PC-9 (cell line): ENCODE data around the gene NTMT1. TPM values are rescaled to one million over a fixed set of nuclear protein-coding genes. Genes with fewer than 3 reads are reported as not detected.

Source experiments
- BruUV-seq: library from RNA; stranded (reverse); fragments of 400-500 nt; replicated peaks from 2 replicates; lab custom pipeline; 2021; lab: Mats Ljungman, UMichigan
- CTCF ChIA-PET: fragments of 300-600 bp; sonication (Branson Sonifier 250); formaldehyde crosslinking; loops from one replicate; lab custom pipeline; 2022; ENCODE audit warnings: antibody characterized with exemption; lab: Charles Lee
- POLR2A ChIA-PET: fragments of 300-600 bp; sonication (Branson Sonifier 250); formaldehyde crosslinking; loops from one replicate; lab custom pipeline; 2022; ENCODE audit warnings: antibody characterized with exemption; ENCODE audit not compliant: unreplicated experiment; lab: Charles Lee
- DNase-seq, 2 experiments: peaks; one replicate each; pipeline versions ENCODE4 v3.0.0 to v3.0.0-alpha.2; 2015 to 2022; ENCODE audit warnings: mixed read lengths in 1 of 2
- H2AFZ ChIP-seq: fragments of 200-600 bp; sonication (generic); 2 replicates; pipeline ENCODE4 v1.8.1; 2017; ENCODE audit warnings: antibody characterized with exemption
- H3F3A ChIP-seq: fragments of 200-600 bp; sonication (generic); 2 replicates; pipeline ENCODE4 v1.8.1; 2017; ENCODE audit warnings: antibody characterized with exemption, mild to moderate bottlenecking, low read depth; ENCODE audit not compliant: insufficient read depth
- H3K27ac ChIP-seq: fragments of 200-600 bp; sonication (generic); 2 replicates; pipeline ENCODE4 v1.6.1; 2016; ENCODE audit warnings: mixed run types
- H3K27me3 ChIP-seq: fragments of 200-600 bp; sonication (generic); 2 replicates; pipeline ENCODE4 v1.6.1; 2016; ENCODE audit warnings: low read depth, mixed run types; ENCODE audit not compliant: insufficient read depth
- H3K36me3 ChIP-seq: fragments of 200-600 bp; sonication (generic); 2 replicates; pipeline ENCODE4 v1.6.1; 2016; ENCODE audit warnings: low read depth, mixed run types
- H3K4me1 ChIP-seq: fragments of 200-600 bp; sonication (generic); replicated peaks from 2 replicates; pipeline ENCODE4 v1.6.1; 2016; ENCODE audit warnings: mixed run types; ENCODE audit not compliant: insufficient read depth
- H3K4me2 ChIP-seq: fragments of 200-600 bp; sonication (generic); 2 replicates; pipeline ENCODE4 v1.6.1; 2017; ENCODE audit warnings: mixed run types
- H3K4me3 ChIP-seq: fragments of 200-600 bp; sonication (generic); 2 replicates; pipeline ENCODE4 v1.6.1; 2016; ENCODE audit warnings: mixed run types
- H3K79me2 ChIP-seq: fragments of 200-600 bp; sonication (generic); 2 replicates; pipeline ENCODE4 v1.6.1; 2017; ENCODE audit warnings: low read depth, mixed run types
- H3K9me2 ChIP-seq: fragments of 200-600 bp; sonication (generic); 2 replicates; pipeline ENCODE4 v1.8.1; 2017; ENCODE audit warnings: mild to moderate bottlenecking; ENCODE audit not compliant: insufficient read depth
- H3K9me3 ChIP-seq: fragments of 200-600 bp; sonication (generic); 2 replicates; pipeline ENCODE4 v1.8.1; 2016; ENCODE audit warnings: low read depth; ENCODE audit not compliant: insufficient read depth
- H4K20me1 ChIP-seq: fragments of 200-600 bp; sonication (generic); 2 replicates; pipeline ENCODE4 v1.8.1; 2017; ENCODE audit not compliant: insufficient read depth
- EZH2 ChIP-seq: fragments of 200-600 bp; sonication (generic); IDR thresholded peaks from 2 replicates; pipeline ENCODE4 v1.8.0; 2017; ENCODE audit warnings: antibody characterized with exemption, low read depth
- intact Hi-C: fragments of 100-400 bp; cut with micrococcal nuclease; formaldehyde crosslinking; loops from one replicate; pipeline ENCODE4 v1.10.0; 2022; ENCODE audit not compliant: unreplicated experiment
- total RNA-seq: library from RNA; stranded (reverse); gene quantifications from 2 replicates; pipeline ENCODE4 v1.2.3, GENCODE V29; 2021
- TF ChIP-seq, protein P1 (sequence below): fragments of 200-600 bp; sonication (generic); conservative IDR thresholded peaks from 2 replicates; pipeline ENCODE4 v1.6.1; 2017; ENCODE audit warnings: mixed run types, antibody characterized with exemption, mild to moderate bottlenecking, moderate library complexity

Gene NTMT1
- total RNA-seq, 1 experiment from 2014 or later: 52.5 TPM

DNA sequence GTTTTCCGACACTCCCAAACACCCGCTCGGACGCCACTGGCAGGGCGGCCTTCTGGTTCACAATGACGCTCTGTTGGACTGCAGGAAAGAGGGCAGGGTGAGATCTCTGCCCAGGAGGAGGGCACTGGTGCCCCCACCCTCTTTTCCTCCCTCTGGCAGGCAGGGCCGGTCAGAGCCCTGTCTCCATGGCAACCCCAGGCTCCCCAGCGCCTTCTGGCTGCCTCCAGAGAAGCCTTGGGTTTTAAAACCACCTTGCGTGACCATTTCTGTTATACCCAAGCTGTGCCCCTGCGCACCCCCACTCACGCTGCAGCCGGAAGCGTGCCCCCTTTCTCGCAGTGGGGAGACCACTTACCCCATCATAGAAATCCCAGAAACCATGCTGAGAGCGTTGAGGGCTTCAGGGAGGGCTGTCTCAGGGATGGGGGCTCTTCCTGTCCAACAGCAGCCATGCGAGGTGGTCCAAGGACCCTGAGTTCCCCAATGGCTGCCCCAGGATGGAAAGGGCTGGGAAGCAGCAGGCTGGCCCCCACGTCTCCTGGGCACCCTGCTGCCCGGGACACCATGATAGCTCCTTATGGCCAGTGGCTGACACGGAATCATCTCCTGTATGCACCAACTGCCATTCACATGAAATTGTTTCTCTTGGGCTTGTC, 12.3 kb upstream of the NTMT1 start:
- intact Hi-C loops: loop anchor here (5.0 kb wide), 1 partner anchor 251 kb away; no protein-coding TSS in a partner anchor
- H3K27ac ChIP-seq: no peak overlapping the region
- POLR2A ChIA-PET: interaction anchor here (0.5 kb wide), 1 partner anchor 440 kb away, joined by 3 read pairs; no protein-coding TSS in a partner anchor

DNA sequence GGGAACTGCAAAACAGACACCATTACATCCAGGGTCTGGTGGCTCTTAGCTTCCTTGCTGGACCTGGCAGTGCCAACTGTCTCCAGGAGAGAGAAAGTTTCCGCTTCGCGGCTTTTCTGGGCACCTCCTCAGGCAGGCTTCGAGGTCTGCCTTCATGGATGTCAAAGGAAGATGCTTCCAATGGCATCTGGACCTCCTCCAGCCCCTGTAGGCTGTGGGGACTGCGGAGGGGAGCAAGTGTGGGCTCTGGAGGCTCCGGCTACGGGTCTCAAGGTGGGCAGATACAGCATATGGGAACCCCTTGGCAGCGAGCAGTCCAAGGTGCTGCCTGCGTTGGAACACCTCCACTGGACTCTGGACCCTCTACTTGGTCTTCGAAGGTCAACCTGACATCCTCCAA, 11.0 kb upstream of the NTMT1 start:
- no peak overlapping the region for H2AFZ ChIP-seq
- H3K79me2 ChIP-seq: no peaks in the 10 kb centered on the region
- no peaks in the 10 kb centered on the region for H4K20me1 ChIP-seq
- H3K9me2 ChIP-seq: no peaks in the 10 kb centered on the region
- no TSS peak for BruUV-seq
- no peak overlapping the region for H3K4me3 ChIP-seq
- TF ChIP-seq, protein P1, sequence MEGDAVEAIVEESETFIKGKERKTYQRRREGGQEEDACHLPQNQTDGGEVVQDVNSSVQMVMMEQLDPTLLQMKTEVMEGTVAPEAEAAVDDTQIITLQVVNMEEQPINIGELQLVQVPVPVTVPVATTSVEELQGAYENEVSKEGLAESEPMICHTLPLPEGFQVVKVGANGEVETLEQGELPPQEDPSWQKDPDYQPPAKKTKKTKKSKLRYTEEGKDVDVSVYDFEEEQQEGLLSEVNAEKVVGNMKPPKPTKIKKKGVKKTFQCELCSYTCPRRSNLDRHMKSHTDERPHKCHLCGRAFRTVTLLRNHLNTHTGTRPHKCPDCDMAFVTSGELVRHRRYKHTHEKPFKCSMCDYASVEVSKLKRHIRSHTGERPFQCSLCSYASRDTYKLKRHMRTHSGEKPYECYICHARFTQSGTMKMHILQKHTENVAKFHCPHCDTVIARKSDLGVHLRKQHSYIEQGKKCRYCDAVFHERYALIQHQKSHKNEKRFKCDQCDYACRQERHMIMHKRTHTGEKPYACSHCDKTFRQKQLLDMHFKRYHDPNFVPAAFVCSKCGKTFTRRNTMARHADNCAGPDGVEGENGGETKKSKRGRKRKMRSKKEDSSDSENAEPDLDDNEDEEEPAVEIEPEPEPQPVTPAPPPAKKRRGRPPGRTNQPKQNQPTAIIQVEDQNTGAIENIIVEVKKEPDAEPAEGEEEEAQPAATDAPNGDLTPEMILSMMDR: no peak
- TF ChIP-seq EZH2: no peak
- POLR2A ChIA-PET: no interaction called here
- H3K27me3 ChIP-seq: no peaks in the 10 kb centered on the region
- intact Hi-C loops: loop anchor here (5.0 kb wide), 1 partner anchor 253 kb away; no protein-coding TSS in a partner anchor
- H3K36me3 ChIP-seq: no peaks in the 10 kb centered on the region
- peaks cover 18% of the 10 kb centered on the region; the same call in 1 of the 2 replicates for H3K4me1 ChIP-seq
- peaks cover 9% of the 10 kb centered on the region for H3F3A ChIP-seq
- H3K27ac ChIP-seq: no peak overlapping the region
- H3K9me3 ChIP-seq: no peaks in the 10 kb centered on the region
- CTCF ChIA-PET: interaction anchor here (0.7 to 0.9 kb wide), 2 partner anchors 472 to 483 kb away, joined by 3 to 4 read pairs; no protein-coding TSS in a partner anchor
- H3K4me2 ChIP-seq: no peak overlapping the region
- no peak for DNase-seq

More for the DNA sequence above, 12.3 kb upstream of the NTMT1 start:
- CTCF ChIA-PET: interaction anchor here (0.6 kb wide), 2 partner anchors 231 to 476 kb away, joined by 3 read pairs; no protein-coding TSS in a partner anchor
- H3K4me3 ChIP-seq: no peak overlapping the region
- no peaks in the 10 kb centered on the region for H4K20me1 ChIP-seq
- no peaks in the 10 kb centered on the region for H3K9me2 ChIP-seq
- no peak for DNase-seq
- no peak overlapping the region for H3K4me2 ChIP-seq
- H3K4me1 ChIP-seq: peaks cover 27% of the 10 kb centered on the region
- no peak overlapping the region for H2AFZ ChIP-seq
- no peaks in the 10 kb centered on the region for H3K9me3 ChIP-seq
- H3K27me3 ChIP-seq: no peaks in the 10 kb centered on the region
- BruUV-seq: no TSS peak
- H3F3A ChIP-seq: peaks cover 7% of the 10 kb centered on the region
- TF ChIP-seq EZH2: no peak
- TF ChIP-seq, protein P1: no peak
- H3K36me3 ChIP-seq: no peaks in the 10 kb centered on the region
- H3K79me2 ChIP-seq: no peaks in the 10 kb centered on the region

DNA sequence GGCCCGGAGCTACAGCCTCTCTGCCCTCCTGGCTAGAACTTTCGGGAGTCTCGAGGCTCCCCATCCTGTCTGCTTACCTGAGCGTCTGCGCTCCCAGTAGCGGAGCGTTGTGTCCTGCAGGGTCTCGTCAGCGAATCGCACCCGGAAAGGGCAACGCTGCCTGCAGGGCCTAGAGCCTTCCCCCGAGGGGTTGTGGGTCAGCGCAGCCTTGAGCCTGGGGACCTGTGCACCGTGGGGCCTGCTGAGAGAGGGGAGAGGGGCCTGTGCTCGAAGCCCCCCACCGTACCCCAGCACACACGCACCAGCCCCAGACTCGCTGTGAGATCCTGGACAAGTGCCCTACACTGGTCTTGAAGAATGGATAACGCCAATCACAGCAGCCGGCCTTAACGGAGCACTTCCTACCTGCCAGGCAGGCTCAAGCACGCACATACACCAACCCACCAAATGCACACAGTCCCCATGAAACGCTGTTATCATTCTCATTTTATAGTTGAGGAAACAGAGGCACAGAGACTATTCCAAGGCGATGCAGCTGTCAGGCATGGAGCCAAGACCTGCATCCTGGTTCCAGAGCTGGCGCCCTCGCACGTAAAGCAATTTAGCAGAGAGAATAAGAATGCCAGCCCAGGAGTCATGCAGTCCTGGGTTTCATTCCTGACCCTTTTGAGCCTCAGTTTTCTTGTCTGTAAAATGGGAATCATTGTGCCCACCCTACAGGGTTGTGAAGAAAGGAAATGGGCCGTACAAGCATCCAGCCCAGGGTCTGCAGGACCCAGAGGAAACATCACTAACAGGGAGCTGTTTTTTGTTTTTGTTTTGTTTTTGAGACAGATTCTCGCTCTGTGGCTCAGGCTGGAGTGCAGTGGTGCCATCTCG, 10.3 kb upstream of the NTMT1 start:
- Histone ChIP-seq H2AFZ (no peak overlapping the region), H3K4me2 (no peak overlapping the region), H4K20me1 (no peaks in the 10 kb centered on the region), H3K9me3 (no peaks in the 10 kb centered on the region), H3K4me3 (no peak overlapping the region), H3K4me1 (peaks cover 20% of the 10 kb centered on the region), H3K79me2 (no peaks in the 10 kb centered on the region), H3K9me2 (no peaks in the 10 kb centered on the region), H3K27me3 (no peaks in the 10 kb centered on the region), H3K36me3 (no peaks in the 10 kb centered on the region), H3F3A (peaks cover 9% of the 10 kb centered on the region), H3K27ac (no peak overlapping the region)
- intact Hi-C loops: loop anchor here (2.0 kb wide), 1 partner anchor 609 kb away; no protein-coding TSS in a partner anchor
- ChIA-PET POLR2A (interaction anchor here (0.7 kb wide), 1 partner anchor 28 kb away, joined by 4 read pairs; no protein-coding TSS in a partner anchor), CTCF (interaction anchor here (0.7 kb wide), 1 partner anchor 484 kb away, joined by 3 read pairs; no protein-coding TSS in a partner anchor)
- TF ChIP-seq EZH2: no peak
- TF ChIP-seq, protein P1: no peak
- BruUV-seq: no TSS peak
- no peak for DNase-seq
